Activated naive CD8-positive, alpha-beta T cell treated with anti-CD3 and anti-CD28 coated beads, Interleukin-2, amount 50 U/mL, for 24 hours (primary cell): ENCODE results near the gene LSM14A.
"Not testable (repeated sequence)": the region's sequence is repeated elsewhere in the genome, so short reads cannot be mapped to it uniquely, and the experiment has no call there.

Experiments
- ATAC-seq: fragments of 150-1000 bp; cut with Tn5 transposase; one replicate; pipeline ENCODE4 v1.10.0; 2021
- DNase-seq: peaks from one replicate; pipeline ENCODE4 v3.0.0; 2021
- H3K27ac Mint-ChIP-seq: one replicate; pipeline ENCODE4 v1.8.0; 2021; ENCODE audit warnings: mild to moderate bottlenecking, mixed read lengths
- H3K27me3 Mint-ChIP-seq: one replicate; pipeline ENCODE4 v1.8.0; 2021; ENCODE audit warnings: mixed read lengths
- H3K36me3 Mint-ChIP-seq: one replicate; pipeline ENCODE4 v1.8.0; 2021; ENCODE audit warnings: low read depth, mixed read lengths
- H3K4me1 Mint-ChIP-seq: one replicate; pipeline ENCODE4 v1.8.0; 2021; ENCODE audit warnings: mixed read lengths
- H3K4me3 Mint-ChIP-seq: one replicate; pipeline ENCODE4 v1.8.0; 2021; ENCODE audit warnings: mild to moderate bottlenecking, moderate library complexity, mixed read lengths
- H3K9me3 Mint-ChIP-seq: one replicate; pipeline ENCODE4 v1.8.0; 2021; ENCODE audit warnings: mixed read lengths

The LSM14A gene

GRCh38 chr19:34237939-34238338 is 65.6 kb downstream of the LSM14A start:
- DNase-seq, result no peak
- Mint-ChIP-seq H3K4me1 (peaks cover 3% of the 10 kb centered on the region), H3K4me3 (no peak overlapping the region), H3K9me3 (no peaks in the 10 kb centered on the region), H3K27me3 (no peaks in the 10 kb centered on the region), H3K27ac (no peak overlapping the region), H3K36me3 (peaks cover 5% of the 10 kb centered on the region)
- ATAC-seq, result no peak

- ATAC-seq (no peak), DNase-seq (peak; percentile 23)
- Mint-ChIP-seq H3K27ac (no peak overlapping the region), H3K4me3 (no peak overlapping the region), H3K9me3 (no peaks in the 10 kb centered on the region), H3K27me3 (no peaks in the 10 kb centered on the region), H3K36me3 (no peaks in the 10 kb centered on the region), H3K4me1 (no peaks in the 10 kb centered on the region)
These were observed 69.4 kb downstream of the LSM14A start for GRCh38 chr19:34241513-34242337.

GRCh38 chr19:34243138-34243875 is 71.0 kb downstream of the LSM14A start:
- H3K36me3 Mint-ChIP-seq, H3K9me3 Mint-ChIP-seq, H3K4me3 Mint-ChIP-seq, H3K27me3 Mint-ChIP-seq, H3K4me1 Mint-ChIP-seq, ATAC-seq, DNase-seq, H3K27ac Mint-ChIP-seq: not testable (repeated sequence)

- no peaks in the 10 kb centered on the region for H3K9me3 Mint-ChIP-seq
- H3K4me1 Mint-ChIP-seq, result no peaks in the 10 kb centered on the region
- no peak for DNase-seq
- no peak overlapping the region for H3K4me3 Mint-ChIP-seq
- H3K27me3 Mint-ChIP-seq, result no peaks in the 10 kb centered on the region
- no peak for ATAC-seq
- H3K27ac Mint-ChIP-seq, result no peak overlapping the region
- no peaks in the 10 kb centered on the region for H3K36me3 Mint-ChIP-seq
These were observed 71.7 kb downstream of the LSM14A start for GRCh38 chr19:34243876-34244578.

GRCh38 chr19:34244611-34245299 is 72.5 kb downstream of the LSM14A start:
- Mint-ChIP-seq H3K4me1 (no peaks in the 10 kb centered on the region), H3K27me3 (no peaks in the 10 kb centered on the region), H3K36me3 (no peaks in the 10 kb centered on the region), H3K9me3 (no peaks in the 10 kb centered on the region), H3K4me3 (no peak overlapping the region), H3K27ac (no peak overlapping the region)
- no peak for ATAC-seq
- DNase-seq, result no peak

GRCh38 chr19:34246340-34246739 is 74.0 kb downstream of the LSM14A start:
- no peak for DNase-seq
- Mint-ChIP-seq H3K36me3 (no peaks in the 10 kb centered on the region), H3K27ac (no peak overlapping the region), H3K9me3 (no peaks in the 10 kb centered on the region), H3K4me1 (no peaks in the 10 kb centered on the region), H3K4me3 (no peak overlapping the region), H3K27me3 (no peaks in the 10 kb centered on the region)
- no peak for ATAC-seq

GRCh38 chr19:34248941-34249340 is 76.6 kb downstream of the LSM14A start:
- DNase-seq, result no peak

GRCh38 chr19:34253167-34253566 is 80.9 kb downstream of the LSM14A start:
- H3K36me3 Mint-ChIP-seq, ATAC-seq, DNase-seq, H3K27me3 Mint-ChIP-seq, H3K9me3 Mint-ChIP-seq: not testable (repeated sequence)
- Mint-ChIP-seq H3K4me1 (peaks cover 27% of the 10 kb centered on the region), H3K4me3 (peak overlapping the region; percentile 88), H3K27ac (peak overlapping the region; percentile 90)

More at GRCh38 chr19:34248941-34249340, 76.6 kb downstream of the LSM14A start:
- H3K9me3 Mint-ChIP-seq, result no peaks in the 10 kb centered on the region
- H3K4me1 Mint-ChIP-seq, result peaks cover 7% of the 10 kb centered on the region
- H3K27me3 Mint-ChIP-seq, result no peaks in the 10 kb centered on the region
- no peak for ATAC-seq
- H3K36me3 Mint-ChIP-seq, result no peaks in the 10 kb centered on the region
- no peak overlapping the region for H3K27ac Mint-ChIP-seq
- H3K4me3 Mint-ChIP-seq, result no peak overlapping the region

GRCh38 chr19:34253681-34254045 is 81.4 kb downstream of the LSM14A start:
- not testable (repeated sequence) for ATAC-seq, H3K36me3 Mint-ChIP-seq, H3K9me3 Mint-ChIP-seq, H3K27me3 Mint-ChIP-seq, DNase-seq
- peak overlapping the region; percentile 90 for H3K27ac Mint-ChIP-seq
- peak overlapping the region; percentile 88 for H3K4me3 Mint-ChIP-seq
- H3K4me1 Mint-ChIP-seq, result peaks cover 28% of the 10 kb centered on the region

GRCh38 chr19:34254046-34254697 is 81.9 kb downstream of the LSM14A start, which contains the start of gene GARRE1:
TSS of gene GARRE1 (plus strand) at chr19:34254554. CDS start at chr19:34300474, 45,920 bp downstream.
- Mint-ChIP-seq H3K4me3 (peak within 1 kb of the TSS; percentile 88), H3K36me3 (peaks cover 3% of the 10 kb centered on the region), H3K9me3 (no peaks in the 10 kb centered on the region), H3K27ac (peak within 1 kb of the TSS; percentile 90), H3K27me3 (no peaks in the 10 kb centered on the region), H3K4me1 (peaks cover 30% of the 10 kb centered on the region)
- ATAC-seq (peak; percentile 95), DNase-seq (peak; percentile 90)

- peaks cover 5% of the 10 kb centered on the region for H3K36me3 Mint-ChIP-seq
- H3K4me3 Mint-ChIP-seq, result peak overlapping the region; percentile 88
- ATAC-seq, result peak; percentile 71
- H3K27me3 Mint-ChIP-seq, result no peaks in the 10 kb centered on the region
- no peaks in the 10 kb centered on the region for H3K9me3 Mint-ChIP-seq
- peak overlapping the region; percentile 84 for H3K27ac Mint-ChIP-seq
- H3K4me1 Mint-ChIP-seq, result peaks cover 35% of the 10 kb centered on the region
- peak; percentile 44 for DNase-seq
These were observed 82.6 kb downstream of the LSM14A start for GRCh38 chr19:34254698-34255432.

- peaks cover 37% of the 10 kb centered on the region for H3K4me1 Mint-ChIP-seq
- peak overlapping the region; percentile 84 for H3K27ac Mint-ChIP-seq
- H3K9me3 Mint-ChIP-seq, result no peaks in the 10 kb centered on the region
- DNase-seq, result no peak
- ATAC-seq, result no peak
- H3K36me3 Mint-ChIP-seq, result peaks cover 5% of the 10 kb centered on the region
- peak overlapping the region; percentile 84 for H3K4me3 Mint-ChIP-seq
- no peaks in the 10 kb centered on the region for H3K27me3 Mint-ChIP-seq
These were observed 83.2 kb downstream of the LSM14A start for GRCh38 chr19:34255546-34255945.

GRCh38 chr19:34256835-34257558 is 84.7 kb downstream of the LSM14A start:
- Mint-ChIP-seq H3K27me3 (no peaks in the 10 kb centered on the region), H3K36me3 (peaks cover 5% of the 10 kb centered on the region), H3K9me3 (no peaks in the 10 kb centered on the region), H3K27ac (peak overlapping the region; percentile 6), H3K4me3 (peak overlapping the region; percentile 0), H3K4me1 (peaks cover 45% of the 10 kb centered on the region)
- no peak for ATAC-seq
- DNase-seq, result no peak
